SHP77 (cell line): Measurements from ENCODE around the gene CHPF.

ENCODE experiments used
- DNase-seq, 2 experiments: peaks; one replicate each; lab custom pipeline; 2025; lab: John Stamatoyannopoulos, UW

Gene CHPF

DNA sequence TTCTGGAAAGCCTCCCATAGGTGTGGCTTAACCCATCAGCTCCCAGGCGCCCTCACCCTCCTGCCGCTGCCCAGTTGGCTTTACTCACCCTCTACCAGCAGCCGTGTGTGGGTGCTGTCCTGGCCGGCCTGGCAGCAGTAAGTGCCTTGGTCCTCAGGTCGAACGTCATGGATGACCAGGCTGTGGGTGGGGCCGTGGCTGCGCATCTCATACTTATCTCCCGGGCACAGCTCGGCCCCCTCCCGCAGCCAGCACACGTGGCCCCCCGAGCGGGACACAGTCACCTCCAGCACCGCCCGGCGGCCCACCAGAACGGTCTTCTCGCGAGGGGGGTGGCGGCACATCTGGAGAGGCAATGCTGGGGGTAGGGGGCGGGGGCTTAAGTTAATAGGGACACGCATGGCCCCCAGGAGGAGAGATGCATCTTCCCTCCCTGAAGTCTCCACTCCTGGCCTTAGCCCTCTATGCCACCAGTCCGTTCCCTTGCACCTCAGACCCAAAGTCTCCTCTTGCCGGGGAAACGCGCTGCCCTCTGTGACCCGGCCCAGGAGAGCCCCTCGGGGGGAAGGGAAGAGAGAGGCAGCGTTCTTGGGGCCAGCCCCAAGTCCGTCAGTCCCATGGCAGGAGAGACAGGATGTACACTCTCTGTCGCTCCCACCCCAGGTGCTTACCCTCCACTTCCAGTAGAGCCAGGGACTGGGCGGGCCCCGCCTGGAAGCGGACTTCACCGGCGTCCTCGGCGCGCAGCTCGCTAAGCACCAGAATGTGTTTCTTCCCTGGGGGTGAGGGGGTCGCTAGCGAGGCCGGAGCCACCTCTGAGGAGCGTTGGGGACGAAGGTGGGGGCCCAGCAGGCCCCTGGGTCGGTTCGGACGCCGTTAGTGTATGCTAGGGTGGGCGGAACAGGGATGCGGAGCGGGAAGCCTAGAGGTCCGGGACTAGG lies 8.1 kb upstream of the CHPF start:
- peak; percentile 46 to 54 for DNase-seq

DNA sequence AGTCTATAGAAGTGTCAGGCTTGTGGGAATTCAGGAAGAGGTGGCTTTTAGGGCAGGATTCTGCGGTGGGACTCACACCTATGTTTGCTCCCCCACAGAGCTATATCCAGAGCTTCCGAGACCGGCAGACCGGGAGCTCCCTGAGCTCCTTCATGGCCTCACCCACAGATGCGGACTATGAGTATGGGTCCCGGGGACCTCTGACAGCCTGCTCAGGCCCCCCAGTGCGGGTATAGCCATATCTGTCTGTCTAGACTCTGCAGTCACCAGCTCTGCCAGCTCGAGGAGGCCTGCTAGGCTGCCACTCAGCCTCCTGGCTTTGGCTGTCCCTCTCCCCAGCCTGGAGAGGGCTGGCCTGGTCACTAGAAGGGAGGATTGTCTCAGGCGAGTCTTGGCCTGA lies 6.0 kb upstream of the CHPF start:
- no peak for DNase-seq

DNA sequence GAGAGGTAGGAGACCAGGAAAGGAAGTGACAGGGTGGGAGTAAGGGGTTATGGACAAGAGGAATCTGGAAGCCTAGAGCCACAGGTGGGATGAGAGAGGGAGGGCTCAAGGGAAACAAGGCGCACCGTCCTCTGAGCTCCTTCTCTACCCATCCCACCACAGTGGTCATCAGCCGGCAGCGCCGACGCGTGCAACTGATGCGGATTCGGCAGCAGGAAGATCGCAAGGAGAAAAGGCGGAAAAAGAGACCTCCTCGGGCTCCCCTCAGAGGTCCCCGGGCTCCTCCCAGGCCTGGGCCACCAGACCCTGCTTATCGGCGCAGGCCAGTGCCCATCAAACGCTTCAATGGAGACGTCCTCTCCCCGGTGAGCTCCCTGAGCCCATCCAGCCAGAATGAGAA lies 5.4 kb upstream of the CHPF start:
- no peak for DNase-seq

DNA sequence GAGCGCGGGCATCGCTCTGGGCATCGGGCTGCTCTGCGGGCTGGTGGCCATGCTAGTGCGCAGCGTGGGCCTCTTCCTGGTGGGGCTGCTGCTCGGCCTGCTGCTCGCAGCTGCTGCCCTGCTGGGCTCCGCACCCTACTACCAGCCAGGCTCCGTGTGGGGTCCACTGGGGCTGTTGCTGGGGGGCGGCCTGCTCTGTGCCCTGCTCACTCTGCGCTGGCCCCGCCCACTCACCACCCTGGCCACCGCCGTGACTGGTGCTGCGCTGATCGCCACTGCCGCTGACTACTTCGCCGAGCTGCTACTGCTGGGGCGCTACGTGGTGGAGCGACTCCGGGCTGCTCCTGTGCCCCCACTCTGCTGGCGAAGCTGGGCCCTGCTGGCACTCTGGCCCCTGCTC lies 4.0 kb upstream of the CHPF start:
- DNase-seq: no peak

DNA sequence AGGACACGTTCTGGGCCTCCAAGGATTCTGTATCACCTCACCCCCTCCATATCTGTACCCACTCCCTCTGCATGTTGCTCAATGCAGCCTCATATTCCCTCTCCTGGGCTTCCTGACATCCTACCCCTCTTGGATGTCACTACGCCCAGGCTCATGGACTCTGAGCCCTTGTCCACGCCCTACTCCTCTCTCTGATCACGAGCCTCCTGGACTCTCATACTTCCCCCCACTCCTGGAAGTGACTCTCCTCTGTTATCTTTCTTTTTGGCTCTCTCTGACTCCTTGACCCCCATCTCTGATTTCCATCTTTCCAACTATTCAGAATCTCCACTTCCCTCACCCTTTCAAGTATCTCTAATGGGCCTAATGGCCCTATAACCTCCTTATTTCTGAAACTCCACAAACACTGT lies 2.3 kb upstream of the CHPF start:
- no peak for DNase-seq

DNA sequence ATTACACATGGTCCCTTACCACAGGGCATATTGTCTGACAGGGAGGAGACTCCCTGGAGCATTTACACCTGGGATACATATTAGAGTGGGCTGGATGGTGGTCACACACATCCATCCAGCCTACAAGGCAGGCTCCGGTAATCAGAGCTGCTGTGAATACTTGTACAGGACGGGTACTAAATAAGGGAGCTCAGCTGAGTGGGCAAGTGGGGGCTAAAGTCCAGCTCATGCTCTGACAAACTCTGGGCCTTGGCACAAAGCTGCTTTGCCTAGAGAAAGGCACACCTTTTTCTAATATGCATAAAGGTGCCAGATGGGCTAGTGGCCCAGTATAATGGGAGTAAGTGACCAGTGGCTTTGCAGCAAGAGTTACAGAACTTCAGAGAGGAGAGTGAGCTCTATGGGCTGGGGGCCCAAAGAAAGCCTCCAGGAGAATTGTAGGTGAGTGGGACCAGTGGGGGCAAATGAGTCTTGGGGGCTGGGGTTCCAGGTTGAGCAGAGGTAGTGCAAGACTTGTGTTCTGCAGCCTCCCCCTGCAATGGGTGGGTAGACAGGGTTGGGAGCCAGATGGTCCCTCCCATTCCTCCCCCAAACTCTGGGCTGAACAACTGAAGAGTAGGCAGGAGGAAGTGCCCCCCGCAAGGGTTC lies 1.8 kb upstream of the CHPF start:
- DNase-seq: no peak

DNA sequence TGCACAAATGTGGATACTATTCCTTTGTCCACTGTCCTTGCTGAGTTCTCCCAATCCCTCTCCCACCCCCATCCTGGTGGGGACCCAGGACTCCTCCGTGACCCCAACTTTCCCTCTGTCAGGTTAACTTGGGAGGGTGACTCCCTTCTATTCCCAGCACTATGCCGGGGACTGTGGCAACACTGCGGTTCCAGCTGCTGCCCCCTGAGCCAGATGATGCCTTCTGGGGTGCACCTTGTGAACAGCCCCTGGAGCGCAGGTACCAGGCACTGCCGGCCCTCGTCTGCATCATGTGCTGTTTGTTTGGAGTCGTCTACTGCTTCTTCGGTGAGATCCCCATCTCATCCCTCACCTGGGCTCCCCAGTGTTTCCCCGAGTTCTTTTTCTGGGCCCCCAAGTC lies 958 bp upstream of the CHPF start:
- no peak for DNase-seq

DNA sequence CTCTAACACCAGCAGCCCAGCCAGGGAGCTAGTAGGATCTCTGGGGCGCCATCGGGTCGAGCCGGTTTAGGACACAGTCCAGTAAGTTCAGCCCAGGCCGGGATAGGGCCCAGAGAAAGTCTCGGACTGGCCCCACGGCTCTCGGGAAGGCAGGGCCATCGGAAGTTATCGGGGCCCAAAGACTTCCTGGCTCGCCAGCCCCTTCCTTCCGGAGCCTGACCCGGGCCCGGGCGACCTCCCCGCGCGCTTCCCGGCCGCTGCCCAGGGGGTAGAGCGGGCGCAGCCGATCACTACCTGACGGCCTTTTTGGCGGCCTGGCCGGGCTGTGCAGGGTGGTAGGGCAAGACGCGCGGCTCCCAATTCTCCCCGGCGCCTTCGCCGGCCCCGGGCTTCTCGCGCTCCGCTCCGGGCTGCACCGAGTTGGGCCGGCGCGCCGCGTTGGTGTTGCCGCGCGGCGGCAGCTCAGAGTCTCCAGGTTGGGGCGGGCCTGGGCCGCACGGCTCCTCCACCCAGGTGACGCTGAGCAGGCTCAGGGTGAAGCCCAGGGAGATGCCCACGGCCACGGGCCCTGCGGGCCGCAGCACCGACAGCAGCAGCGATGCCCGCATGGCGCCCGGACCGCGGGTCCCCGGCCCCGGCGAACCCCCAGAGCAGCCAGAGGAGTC lies 546 bp downstream of the CHPF start:
- DNase-seq: peak; percentile 16 to 33

DNA sequence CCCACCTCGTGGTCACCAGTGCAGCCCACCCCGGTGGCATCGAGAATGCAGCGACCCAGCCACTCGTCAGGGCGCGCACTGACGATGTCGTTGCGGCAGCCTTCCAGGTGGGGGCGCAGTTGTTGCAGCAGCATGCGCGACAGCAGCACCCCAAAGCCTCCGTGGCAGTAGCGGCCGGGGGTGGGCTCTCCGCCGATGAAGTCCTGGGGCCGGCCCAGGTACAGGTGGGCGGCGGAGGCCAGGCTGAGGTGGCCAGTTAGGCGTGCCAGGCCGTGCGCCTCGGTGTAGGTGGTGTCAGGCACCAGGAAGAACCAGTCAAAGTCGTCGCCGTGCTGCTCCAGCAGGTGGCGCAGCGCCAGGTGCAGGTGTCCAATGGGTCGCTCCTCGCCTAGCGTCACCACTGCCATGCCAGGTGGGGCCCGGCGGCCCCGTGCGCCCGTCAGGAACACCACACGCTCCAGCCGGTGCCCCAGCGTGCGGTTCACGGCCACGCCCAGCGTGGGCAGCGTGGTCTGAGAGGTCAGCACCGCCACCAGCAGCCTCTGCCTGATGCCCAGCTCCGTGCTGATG lies 1.9 kb downstream of the CHPF start:
- peak; percentile 77 to 83 for DNase-seq

DNA sequence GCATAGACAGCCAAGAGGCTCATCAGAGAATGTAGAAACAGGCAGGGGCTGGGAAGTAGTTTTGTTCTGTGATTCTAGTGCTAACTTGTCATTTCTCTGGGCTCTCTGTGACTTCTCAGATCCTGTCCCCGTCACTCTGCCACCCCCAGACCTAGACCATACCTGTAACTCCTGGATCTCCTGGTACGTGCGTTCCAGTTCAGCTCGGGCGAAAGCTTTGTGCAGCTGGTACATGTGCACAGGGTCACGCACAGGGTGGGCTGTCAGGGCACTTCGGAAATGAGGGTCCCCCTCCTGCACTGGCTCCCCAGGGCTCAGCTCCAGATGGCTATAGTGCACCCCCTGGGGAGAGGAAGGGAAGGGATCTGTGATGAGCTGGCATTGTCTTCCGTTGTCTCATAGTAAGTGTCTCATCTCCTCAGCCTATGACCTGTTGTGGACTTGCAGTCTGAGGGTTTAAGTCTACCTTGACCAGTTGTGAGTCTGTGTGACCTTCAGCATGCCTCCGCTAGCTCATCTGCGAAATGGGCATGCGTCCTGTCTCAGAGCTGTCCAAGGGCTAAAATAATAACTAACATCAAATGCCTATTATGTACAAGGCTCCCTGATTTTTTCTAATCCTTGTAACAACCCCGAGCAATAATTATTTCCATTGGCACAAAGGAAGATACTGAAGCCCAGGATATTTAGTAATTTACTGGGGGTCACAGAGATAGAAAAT lies 2.7 kb downstream of the CHPF start:
- no peak for DNase-seq

DNA sequence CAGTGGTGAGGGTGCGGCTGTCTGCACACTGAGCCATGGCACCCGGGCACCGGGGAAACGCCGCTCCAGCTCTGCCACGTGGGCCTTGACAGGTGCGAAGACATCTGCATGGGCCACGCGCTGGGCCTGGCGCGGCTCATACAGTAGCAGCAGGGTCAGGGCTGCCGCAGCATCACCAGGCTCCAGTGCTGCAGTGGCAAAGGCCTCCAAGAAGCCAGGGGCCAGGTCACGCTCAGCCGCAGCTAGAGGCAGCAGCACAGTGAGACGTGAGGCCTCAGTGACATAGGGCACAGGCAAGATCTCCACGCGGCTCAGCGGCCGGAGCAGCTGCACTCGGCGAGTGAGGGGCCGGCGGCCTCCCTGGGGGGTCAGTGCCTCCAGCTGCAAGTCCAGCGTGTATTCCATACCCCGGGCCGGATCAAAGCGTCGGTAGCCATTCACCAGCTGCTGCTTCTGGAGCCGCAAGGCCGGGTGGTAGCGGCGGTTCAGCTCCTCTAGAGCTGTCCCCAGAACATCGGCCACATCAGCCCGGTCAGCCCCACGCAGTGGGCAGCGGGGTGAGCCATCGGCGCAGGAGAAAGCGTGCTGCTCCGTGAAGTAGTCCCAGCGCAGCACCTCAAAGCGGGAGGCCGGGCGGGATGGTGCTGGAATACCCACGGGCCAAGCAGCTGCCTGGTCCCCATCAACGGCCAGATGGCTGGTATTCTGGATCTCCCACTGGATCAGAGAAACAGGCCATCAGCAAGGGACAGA lies 3.5 kb downstream of the CHPF start:
- no peak for DNase-seq

DNA sequence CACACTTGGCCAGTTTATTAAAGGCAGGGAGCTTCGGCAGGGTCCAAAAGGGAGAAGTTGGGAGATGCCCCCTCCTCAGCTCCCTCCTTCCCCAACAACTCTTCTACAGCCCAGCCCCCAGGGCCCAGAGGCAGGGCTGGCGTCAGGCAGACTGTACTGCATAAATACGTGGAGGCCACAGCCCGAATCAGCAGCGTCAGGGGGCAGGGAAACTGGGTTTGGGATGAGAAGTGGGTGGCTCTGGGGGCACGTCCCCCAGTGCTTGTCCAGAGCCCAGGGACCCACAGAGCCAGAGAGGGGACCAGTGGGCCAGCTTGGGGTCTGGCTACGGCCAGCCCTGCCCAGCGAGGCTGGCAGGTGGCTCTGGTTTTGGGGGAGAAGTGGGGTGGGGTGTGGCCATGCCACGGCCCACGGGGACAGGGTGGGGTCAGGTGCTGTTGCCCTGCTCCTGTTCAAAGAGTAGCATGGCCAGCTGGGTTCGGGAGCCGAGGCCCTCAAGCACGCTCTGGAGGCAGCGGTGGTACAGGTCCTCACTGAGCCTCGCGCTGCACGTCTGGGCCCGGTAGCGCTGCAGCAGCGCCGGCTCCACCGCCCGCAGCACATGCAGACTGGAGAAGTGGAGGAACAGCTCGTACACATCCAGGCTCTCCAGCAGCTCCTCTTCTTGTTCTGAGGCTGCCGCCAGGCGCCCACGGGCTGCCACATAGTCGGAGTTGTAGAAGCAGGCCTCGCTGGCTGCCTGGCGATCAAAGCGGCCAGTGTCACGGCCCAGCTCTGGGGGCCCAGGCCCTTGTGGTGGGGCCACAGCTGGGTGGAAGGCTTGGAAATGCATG lies 4.4 kb downstream of the CHPF start:
- no peak for DNase-seq

DNA sequence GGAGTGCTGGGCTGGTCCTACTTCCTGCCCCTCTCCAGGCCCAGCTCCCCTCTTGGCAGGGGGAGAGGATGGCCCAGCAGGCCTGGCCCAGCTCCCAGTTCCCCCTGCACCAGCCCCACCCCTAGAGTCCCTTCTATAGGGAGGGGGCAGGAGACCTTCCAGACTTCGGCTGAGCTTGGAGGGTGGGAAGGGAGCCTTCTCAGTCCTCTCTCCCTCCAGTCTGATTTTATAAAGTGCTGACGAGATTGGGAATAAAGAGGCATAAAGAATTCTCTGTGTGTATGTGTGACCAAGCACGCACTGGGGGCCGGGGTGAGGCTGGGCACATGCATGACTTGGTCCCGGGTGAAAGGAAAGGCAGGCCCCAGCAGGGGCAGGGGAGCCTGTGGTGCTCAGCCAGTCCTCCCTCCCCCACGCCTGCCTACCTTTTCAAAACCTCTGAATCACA lies 5.1 kb downstream of the CHPF start:
- no peak for DNase-seq

DNA sequence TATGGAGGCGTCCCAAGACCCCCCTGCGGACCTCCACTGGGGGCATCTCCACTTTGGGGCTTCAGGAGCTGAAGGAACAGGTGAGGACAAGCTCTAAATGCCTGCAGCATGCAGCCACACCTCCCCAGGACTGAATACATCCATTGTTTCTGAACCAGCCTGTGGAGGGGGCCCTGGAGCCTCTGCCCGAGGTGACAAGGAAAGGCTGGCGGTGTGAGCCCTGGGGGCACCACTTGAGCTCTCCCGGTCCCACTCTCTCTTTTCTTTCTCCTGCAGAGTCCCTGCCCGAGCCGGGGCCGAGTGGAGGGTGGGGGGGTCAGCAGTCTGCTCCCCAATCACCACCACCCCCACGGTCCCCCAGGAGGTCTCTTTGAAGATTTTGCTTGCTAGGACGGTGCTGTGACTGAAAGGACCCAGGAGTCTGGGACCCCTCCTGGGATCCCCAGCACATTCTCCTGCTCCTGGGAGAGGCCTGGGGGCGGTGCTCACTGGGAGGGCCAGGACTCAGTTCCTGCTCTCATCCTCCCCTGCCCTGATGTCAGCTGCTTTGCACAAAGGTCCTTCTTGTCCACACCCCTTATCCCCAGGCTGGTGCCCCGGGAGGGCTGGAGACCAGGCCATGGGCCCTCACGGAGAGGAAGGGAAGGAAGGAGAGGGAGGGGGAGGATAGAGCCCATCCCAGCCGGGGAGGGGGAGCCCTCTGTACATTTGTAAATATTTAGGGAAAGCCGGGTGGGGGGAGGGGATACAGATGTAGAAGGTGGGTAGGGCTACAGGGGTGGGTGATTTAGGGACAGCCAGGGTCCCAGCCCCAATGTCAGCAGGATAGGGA lies 5.7 kb downstream of the CHPF start:
- DNase-seq: no peak

DNA sequence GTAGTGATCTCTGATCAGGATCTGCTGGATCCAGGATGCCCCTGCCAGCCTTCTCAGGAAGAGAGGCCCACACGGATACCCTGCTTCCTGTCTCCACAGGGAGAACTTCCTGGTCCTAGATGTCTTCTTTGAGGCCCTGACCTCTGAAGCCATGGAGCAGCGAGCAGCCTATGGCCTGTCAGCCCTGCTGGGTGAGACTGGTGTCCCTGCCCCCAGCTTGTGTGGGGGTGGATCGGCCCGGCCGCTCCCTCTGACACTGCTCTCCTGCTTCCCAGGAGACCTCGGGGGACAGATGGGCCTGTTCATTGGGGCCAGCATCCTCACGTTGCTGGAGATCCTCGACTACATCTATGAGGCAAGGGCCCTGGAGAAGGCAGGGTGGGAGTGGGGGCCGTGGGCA lies 6.6 kb downstream of the CHPF start:
- no peak for DNase-seq

DNA sequence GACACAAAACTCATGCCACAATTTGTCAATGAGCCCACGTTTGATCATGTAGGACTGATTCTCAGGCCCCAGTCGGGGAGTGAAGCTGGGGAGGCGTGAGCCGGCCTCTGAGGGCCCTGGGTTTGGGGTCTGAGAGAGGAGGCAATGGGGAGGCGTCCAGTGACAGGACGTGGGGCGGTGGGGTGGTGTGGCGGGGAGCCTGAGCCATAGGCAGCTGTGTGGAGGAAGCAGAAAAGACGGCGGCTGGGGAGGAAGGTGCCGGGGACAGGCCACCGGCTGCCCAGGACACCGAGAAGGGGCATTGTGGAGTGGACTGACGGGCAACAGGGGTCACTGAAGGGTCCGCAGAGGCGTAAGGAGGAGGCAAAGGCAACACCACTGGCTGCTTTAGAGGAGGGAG lies 7.2 kb downstream of the CHPF start:
- DNase-seq: no peak

DNA sequence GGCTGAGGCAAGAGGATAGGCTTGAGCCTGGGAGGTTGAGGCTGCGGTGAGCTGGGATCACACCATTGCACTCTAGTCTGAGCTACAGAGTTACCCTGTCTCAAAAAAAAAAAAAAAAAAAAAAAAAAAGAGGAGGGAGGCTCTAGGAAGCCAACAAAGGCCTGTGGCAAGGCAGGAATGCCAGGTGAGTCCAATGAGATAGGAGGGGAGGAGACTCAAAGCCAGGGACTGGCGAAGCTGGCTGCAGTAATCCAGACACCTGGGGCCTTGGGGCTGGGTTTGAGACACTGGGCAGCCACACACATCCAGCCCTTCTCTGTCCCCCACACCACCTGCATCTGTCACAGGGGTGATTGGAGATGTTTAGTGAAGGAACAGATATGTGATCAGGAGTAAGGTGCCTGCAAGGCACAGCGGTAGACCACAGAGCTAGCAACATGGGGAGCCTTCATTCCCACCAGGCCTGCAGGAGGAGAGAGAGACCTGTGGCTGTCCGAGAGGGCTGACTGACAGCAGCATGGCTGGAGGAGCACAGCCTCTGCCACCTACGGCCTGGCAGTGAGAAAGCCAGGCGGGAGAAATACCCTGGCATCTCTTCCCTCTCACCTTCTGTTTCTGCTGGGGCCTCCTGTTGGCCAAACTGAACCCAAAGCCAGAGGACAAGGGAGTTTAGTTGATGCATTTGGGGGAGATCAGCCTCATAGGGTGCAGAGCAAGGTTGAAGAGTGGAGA lies 9.5 kb downstream of the CHPF start:
- DNase-seq: no peak

DNA sequence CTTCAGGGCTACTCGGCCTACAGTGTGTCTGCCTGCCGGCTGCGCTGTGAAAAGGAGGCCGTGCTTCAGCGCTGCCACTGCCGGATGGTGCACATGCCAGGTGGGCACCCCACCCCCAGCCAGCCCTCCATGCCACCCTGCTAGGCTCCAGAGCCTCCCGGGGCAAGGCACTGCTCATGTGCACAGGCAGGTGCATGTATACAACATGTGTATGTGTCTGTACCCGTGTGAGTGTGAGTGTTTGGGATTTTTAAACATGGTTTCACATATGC lies 11.3 kb downstream of the CHPF start:
- no peak for DNase-seq
